ENCODE data around the gene TFF1.

Gene TFF1

GRCh38 chr21:42324896-42325295 is 41.4 kb downstream of the TFF1 start:
- no peak for ATAC-seq
- TF ChIP-seq TOX (CRISPR knock-in tag; IDR thresholded peaks at IDR 0.05; ENCODE audit: borderline replicate concordance) (no peak), CREB5 (CRISPR knock-in tag; IDR thresholded peaks at IDR 0.05; ENCODE audit: low read depth) (no peak), CSDC2 (CRISPR knock-in tag; IDR thresholded peaks at IDR 0.05) (no peak), ZC3H10 (CRISPR knock-in tag; IDR thresholded peaks at IDR 0.05) (no peak), ARNTL (CRISPR knock-in tag; IDR thresholded peaks at IDR 0.05; ENCODE audit: borderline replicate concordance, low read depth) (no peak), BACH2 (CRISPR knock-in tag; IDR thresholded peaks at IDR 0.05; ENCODE audit: borderline replicate concordance) (no peak), PPARA (CRISPR knock-in tag; IDR thresholded peaks at IDR 0.05; ENCODE audit: borderline replicate concordance) (no peak), ZFP3 (CRISPR knock-in tag; IDR thresholded peaks at IDR 0.05) (no peak), TSHZ2 (CRISPR knock-in tag; IDR thresholded peaks at IDR 0.05) (no peak), ESRRG (CRISPR knock-in tag; IDR thresholded peaks at IDR 0.05) (no peak), ZNF8 (CRISPR knock-in tag; IDR thresholded peaks at IDR 0.05) (no peak), PATZ1 (CRISPR knock-in tag; IDR thresholded peaks at IDR 0.05; ENCODE audit: borderline replicate concordance) (no peak), ISL1 (CRISPR knock-in tag; IDR thresholded peaks at IDR 0.05) (no peak), GLIS3 (CRISPR knock-in tag; IDR thresholded peaks at IDR 0.05) (no peak), CSRNP3 (CRISPR knock-in tag; IDR thresholded peaks at IDR 0.05) (no peak), SNAI2 (CRISPR knock-in tag; IDR thresholded peaks at IDR 0.05) (no peak), RARB (CRISPR knock-in tag; IDR thresholded peaks at IDR 0.05) (no peak), ZNF70 (CRISPR knock-in tag; IDR thresholded peaks at IDR 0.05) (no peak), ZFP30 (CRISPR knock-in tag; IDR thresholded peaks at IDR 0.05) (no peak), POU6F1 (CRISPR knock-in tag; IDR thresholded peaks at IDR 0.05; ENCODE audit: borderline replicate concordance, low read depth) (no peak)

- no peak for ATAC-seq
- TF ChIP-seq CSRNP3 (CRISPR knock-in tag; IDR thresholded peaks at IDR 0.05), result no peak
- no peak for TF ChIP-seq ZNF8 (CRISPR knock-in tag; IDR thresholded peaks at IDR 0.05)
- TF ChIP-seq TSHZ2 (CRISPR knock-in tag; IDR thresholded peaks at IDR 0.05), result no peak
- TF ChIP-seq ZFP3 (CRISPR knock-in tag; IDR thresholded peaks at IDR 0.05), result no peak
- TF ChIP-seq ESRRG (CRISPR knock-in tag; IDR thresholded peaks at IDR 0.05), result no peak
- TF ChIP-seq ZNF565 (CRISPR knock-in tag; conservative IDR thresholded peaks at IDR 0.05; ENCODE audit: low read depth), result no peak
- TF ChIP-seq ZFP30 (CRISPR knock-in tag; IDR thresholded peaks at IDR 0.05), result no peak
- TF ChIP-seq CREB5 (CRISPR knock-in tag; IDR thresholded peaks at IDR 0.05; ENCODE audit: low read depth), result no peak
- no peak for TF ChIP-seq POU6F1 (CRISPR knock-in tag; IDR thresholded peaks at IDR 0.05; ENCODE audit: borderline replicate concordance, low read depth)
- TF ChIP-seq OSR1 (CRISPR knock-in tag; IDR thresholded peaks at IDR 0.05), result no peak
Measured at GRCh38 chr21:42321845-42322244, 44.5 kb downstream of the TFF1 start.

Data from SK-N-SH treated with all-trans-retinoic acid at 6 μM for 48 hours (cell line).